ENCODE results near the gene CEACAM21.

Gene CEACAM21

GRCh38 chr19:41620171-41620570, 44.2 kb downstream of the CEACAM21 start:
- DNase-seq: no peak

GRCh38 chr19:41621226-41621625, 45.3 kb downstream of the CEACAM21 start:
- DNase-seq: no peak

- no peak for DNase-seq
Observed at GRCh38 chr19:41621654-41622053, 45.7 kb downstream of the CEACAM21 start.

- DNase-seq: no peak
Observed at GRCh38 chr19:41623360-41623759, 47.4 kb downstream of the CEACAM21 start.

GRCh38 chr19:41624515-41624914, 48.5 kb downstream of the CEACAM21 start:
- no peak for DNase-seq

- DNase-seq: no peak
Observed at GRCh38 chr19:41624937-41625336, 49.0 kb downstream of the CEACAM21 start.

GRCh38 chr19:41626278-41626677, 50.3 kb downstream of the CEACAM21 start:
- DNase-seq: no peak

- no peak for DNase-seq
Observed at GRCh38 chr19:41626877-41627276, 50.9 kb downstream of the CEACAM21 start, which contains the start of gene CEACAM4. Gene CEACAM4 (minus strand): TSS chr19:41627074. CDS start chr19:41626963, 111 bp downstream.

- no peak for DNase-seq
Observed at GRCh38 chr19:41627966-41628675, 52.2 kb downstream of the CEACAM21 start.
